DMS 273 (cell line): ENCODE measurements around the gene SINHCAF.
A peak's percentile ranks its signal among the peaks of the same experiment; 100 is the strongest.

Experiments used
- DNase-seq: peaks from one replicate; lab custom pipeline; 2025; ENCODE audit not compliant: unreplicated experiment; lab: John Stamatoyannopoulos, UW

SINHCAF gene

GRCh38 chr12:31339831-31340622 lies 14.1 kb upstream of the SINHCAF start:
- no peak for DNase-seq

- DNase-seq = no peak
Observed at GRCh38 chr12:31337952-31338351, 12.0 kb upstream of the SINHCAF start.

GRCh38 chr12:31331242-31331641 lies 5.3 kb upstream of the SINHCAF start:
- DNase-seq = no peak

- DNase-seq = peak; percentile 30
Observed at GRCh38 chr12:31326736-31327659, 1.0 kb upstream of the SINHCAF start.

GRCh38 chr12:31325524-31325875 lies 450 bp downstream of the SINHCAF start:
- peak; percentile 55 for DNase-seq

- DNase-seq = peak; percentile 65
Observed at GRCh38 chr12:31324845-31325523, 966 bp downstream of the SINHCAF start.

- peak; percentile 84 for DNase-seq
Observed at GRCh38 chr12:31324116-31324844, 1.7 kb downstream of the SINHCAF start.

- DNase-seq = no peak
Observed at GRCh38 chr12:31323391-31324115, 2.4 kb downstream of the SINHCAF start.

GRCh38 chr12:31322801-31323207 lies 3.1 kb downstream of the SINHCAF start:
- DNase-seq = peak; percentile 22

GRCh38 chr12:31321897-31322228 lies 4.1 kb downstream of the SINHCAF start:
- no peak for DNase-seq

GRCh38 chr12:31321186-31321896 lies 4.6 kb downstream of the SINHCAF start:
- DNase-seq = no peak

- DNase-seq = no peak
Observed at GRCh38 chr12:31318657-31319269, 7.2 kb downstream of the SINHCAF start.

GRCh38 chr12:31317471-31318395 lies 8.2 kb downstream of the SINHCAF start:
- DNase-seq = peak; percentile 18

- no peak for DNase-seq
Observed at GRCh38 chr12:31316891-31317290, 9.1 kb downstream of the SINHCAF start.

- DNase-seq = no peak
Observed at GRCh38 chr12:31315784-31316465, 10.0 kb downstream of the SINHCAF start.

GRCh38 chr12:31315044-31315715 lies 10.8 kb downstream of the SINHCAF start:
- no peak for DNase-seq

GRCh38 chr12:31312431-31312830 lies 13.5 kb downstream of the SINHCAF start:
- no peak for DNase-seq
